HL-60/S4 (cell line): ENCODE measurements around the gene WFDC1.

Experiments used
- in situ Hi-C: fragments of 300-500 bp; cut with MboI; formaldehyde crosslinking; loops from 2 replicates; pipeline ENCODE4 v1.14.3; 2022; ENCODE audit warnings: low sequenced_read_pairs

The WFDC1 gene

DNA sequence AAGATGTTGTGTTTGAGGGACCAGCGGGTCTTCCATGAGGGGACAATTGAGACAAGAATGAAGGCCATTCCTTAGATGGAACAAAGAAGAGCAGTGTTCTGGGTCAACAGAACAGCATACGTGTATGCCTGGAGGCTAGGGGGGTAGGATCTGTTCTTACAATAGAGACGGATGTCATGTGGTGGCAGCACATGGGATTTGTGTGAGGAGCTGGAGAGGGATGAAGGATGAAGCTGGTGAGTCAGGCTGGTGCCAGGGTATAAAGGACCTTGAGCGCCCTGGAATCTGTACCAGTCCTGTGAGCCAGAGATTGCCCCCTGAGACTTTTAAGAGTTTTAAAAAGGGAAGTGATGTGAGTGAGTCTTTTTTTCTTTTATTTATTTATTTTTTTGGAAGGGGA, 22.8 kb upstream of the WFDC1 start:
- in situ Hi-C loops, result no loop called here

DNA sequence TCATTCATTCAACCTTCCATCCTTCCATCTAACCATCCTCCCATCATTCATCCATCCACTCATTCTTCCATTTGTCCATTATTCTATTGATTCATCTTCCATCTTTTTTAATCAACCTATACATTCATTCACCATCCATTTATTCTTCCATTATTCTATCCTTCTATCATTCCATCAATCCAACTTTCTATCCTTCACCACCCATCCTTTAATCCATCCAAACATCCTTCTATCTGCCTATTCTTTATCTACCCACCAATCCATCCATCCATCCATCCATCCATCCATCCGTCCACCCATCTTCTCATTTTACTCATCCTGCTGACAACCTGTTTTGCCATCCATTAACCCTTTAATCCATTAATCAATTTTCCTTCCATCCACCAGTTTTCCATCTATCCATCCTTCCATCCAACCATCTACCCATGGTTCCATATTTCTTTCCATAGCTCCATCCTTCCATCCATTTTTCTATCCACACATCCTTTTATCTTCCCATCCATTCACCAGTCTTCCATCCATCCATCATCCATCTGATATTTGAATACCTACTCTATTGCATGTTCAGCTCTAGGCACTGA, 21.8 kb upstream of the WFDC1 start:
- in situ Hi-C loops, result no loop called here

DNA sequence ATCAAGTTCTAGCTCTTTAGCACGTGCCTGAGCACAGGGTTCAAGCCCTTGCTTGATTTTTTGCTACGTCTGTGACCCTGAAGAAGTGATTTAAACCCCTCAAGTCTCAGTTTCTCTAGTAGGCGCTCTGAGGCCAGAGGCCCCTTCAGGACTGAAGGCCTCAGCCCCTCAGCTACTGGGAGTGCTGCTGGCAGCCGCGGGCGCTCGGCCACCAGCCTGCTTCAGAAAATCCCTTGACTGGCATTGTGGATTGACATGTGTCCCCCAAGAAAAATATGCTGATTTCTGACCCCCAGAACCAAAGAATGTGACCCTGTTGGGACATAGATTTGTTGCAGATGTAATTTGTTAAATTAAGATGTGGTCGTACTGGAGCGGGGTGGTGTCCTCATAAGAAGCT, 20.2 kb upstream of the WFDC1 start:
- in situ Hi-C loops, result no loop called here

DNA sequence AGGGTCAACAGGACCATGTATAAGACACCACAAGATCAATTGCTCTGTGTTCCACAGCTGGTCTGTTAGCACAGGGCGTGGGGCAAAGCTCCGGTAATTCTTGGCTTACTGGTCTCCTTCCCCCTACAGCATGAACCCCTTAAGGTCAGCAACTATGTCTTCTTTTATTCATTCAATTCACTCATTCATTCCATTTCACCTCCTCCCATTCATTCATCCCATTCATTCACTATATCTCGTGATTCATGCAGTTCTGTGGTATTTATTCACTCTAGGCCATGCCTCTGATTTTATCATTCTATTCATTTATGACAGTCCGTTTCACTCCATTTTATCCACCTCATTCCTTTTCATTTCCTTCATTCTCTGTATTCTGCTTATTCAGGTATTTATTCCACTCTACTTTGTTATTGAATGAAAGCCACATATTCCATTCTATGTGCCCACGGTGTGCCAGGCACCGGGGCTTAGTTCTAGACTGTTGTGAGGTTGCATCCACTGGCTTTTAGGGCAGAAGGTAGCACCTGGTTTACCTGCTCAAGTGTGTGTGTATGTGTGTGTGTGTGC, 19.0 kb upstream of the WFDC1 start:
- in situ Hi-C loops, result loop anchor here (25.0 kb wide), 1 partner anchor 212 kb away; no protein-coding TSS in a partner anchor

DNA sequence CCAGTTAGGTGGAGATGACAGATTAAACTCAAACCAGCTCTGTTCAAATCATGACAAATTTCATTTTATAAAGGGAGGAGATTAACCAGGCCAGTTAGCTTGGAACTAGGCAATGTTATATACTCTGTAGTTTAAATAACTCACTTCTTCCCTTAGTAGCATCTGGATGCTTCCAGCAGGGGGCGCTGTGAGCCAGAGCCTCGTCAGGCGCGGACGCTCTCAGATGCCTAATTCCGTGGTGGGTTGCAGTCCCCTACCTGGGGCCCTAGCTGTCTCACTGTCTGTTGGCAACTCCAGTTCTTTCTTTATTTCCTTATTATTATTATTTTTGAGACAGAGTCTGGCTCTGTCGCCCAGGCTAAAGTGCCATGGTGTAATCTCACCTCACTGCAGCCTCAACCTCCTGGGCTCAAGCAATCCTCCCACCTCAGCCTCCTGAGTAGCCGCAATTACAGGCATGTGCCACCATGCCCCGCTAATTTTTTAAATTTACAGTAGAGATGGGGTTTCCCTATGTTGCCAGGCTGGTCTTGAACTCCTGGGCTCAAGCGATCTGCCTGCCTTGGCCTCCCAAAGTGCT, 17.3 kb upstream of the WFDC1 start:
- in situ Hi-C loops, result loop anchor here (25.0 kb wide), 1 partner anchor 210 kb away; no protein-coding TSS in a partner anchor

DNA sequence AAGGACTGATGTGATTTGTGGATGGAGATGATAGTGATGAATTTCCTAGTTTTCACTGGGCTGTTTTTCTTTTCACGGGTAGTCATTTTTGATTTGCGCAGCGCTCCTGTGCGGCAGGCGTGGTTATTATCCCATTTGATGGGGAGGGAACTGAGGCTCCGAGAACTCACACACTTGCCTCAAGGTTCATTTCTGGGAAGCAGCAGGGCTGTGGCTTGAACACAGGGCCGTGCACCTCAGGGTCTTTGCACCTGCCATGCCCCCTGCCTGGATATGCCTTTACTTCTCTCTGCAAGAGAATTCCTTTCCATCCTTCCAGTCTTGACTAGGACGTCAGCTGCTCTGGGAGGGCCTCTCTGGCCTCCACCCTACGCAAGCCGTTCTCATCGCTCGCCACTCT, 16.3 kb upstream of the WFDC1 start:
- in situ Hi-C loops, result loop anchor here (25.0 kb wide), 1 partner anchor 209 kb away; no protein-coding TSS in a partner anchor

DNA sequence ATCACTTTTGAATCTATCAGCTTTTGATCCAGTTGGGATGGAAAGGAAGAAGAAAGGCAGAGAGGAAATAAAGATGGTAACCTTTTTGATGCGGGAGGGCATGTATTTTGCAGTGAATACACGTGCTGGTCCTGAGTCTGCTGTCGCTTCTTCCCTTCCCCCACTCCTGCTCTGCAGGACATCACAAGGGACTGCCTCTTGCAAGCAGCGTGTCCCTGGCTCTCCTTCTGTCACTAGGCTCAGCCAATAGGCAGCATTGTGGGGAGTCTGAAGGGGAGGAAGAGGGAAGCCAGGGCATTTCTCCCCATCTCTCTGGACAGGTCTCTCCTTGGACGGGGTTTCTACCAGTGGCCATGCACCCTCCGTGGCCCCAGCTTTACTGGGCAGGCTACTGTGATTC, 15.7 kb upstream of the WFDC1 start:
- in situ Hi-C loops, result loop anchor here (25.0 kb wide), 1 partner anchor 208 kb away; no protein-coding TSS in a partner anchor

DNA sequence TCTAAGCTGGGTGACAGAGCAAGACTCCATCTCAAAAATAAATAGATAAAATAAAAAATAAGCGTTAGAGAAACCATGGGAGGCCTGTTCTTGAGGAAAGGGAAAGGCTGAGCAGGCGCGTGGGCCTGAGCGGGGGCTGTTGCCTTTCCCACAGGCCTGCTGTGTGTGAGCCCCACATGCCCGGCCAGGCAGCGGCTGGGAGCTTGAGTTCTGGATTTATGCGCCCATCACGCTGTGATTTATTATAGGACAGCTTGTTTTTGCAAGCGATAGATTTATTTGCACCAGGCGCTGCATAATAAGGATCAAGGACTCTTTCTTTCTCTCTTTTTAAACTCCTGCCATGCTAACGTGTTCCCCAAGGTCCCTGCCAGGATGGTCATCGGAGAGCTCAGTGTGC, 14.8 kb upstream of the WFDC1 start:
- in situ Hi-C loops, result loop anchor here (25.0 kb wide), 1 partner anchor 207 kb away; no protein-coding TSS in a partner anchor

DNA sequence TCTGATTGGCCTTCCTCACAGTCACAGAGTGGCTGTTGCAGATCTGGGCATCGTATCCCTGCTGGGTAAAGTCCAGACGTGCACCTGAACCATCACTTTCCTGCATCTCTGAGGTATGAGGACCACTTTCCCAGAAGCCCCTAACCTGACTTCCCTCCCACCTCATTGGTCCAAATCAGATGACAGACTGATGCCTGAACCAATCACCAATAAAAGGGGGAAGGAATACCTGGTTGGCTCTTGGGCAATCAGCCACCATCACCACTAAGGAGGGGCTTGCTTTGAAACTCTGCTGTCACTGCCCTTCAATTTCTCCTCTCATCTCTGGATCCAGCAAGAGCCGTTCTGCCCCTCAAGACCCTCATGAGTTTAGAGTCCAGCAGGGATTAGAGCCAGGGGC, 13.6 kb upstream of the WFDC1 start:
- in situ Hi-C loops, result loop anchor here (25.0 kb wide), 1 partner anchor 206 kb away; no protein-coding TSS in a partner anchor

DNA sequence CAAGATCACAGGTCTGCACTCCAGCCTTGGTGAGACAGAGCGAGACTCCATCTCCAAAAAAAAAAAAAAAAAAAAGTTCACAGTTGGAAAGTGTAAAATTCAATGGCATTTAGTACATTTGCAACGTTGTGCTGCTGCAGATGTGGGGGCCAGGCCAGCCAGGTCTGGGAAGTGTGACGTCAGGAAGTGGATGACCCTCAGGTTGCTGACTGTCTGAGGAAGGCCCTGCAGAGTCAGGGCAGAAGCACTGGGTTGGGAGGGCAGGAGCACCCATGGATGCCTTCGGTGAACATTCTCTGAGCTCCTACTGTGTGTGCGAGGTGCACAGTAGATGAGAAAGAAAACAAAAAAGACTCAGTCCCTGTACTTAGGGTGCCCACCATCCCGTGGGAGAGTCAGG, 12.1 kb upstream of the WFDC1 start:
- in situ Hi-C loops, result loop anchor here (25.0 kb wide), 1 partner anchor 205 kb away; no protein-coding TSS in a partner anchor

DNA sequence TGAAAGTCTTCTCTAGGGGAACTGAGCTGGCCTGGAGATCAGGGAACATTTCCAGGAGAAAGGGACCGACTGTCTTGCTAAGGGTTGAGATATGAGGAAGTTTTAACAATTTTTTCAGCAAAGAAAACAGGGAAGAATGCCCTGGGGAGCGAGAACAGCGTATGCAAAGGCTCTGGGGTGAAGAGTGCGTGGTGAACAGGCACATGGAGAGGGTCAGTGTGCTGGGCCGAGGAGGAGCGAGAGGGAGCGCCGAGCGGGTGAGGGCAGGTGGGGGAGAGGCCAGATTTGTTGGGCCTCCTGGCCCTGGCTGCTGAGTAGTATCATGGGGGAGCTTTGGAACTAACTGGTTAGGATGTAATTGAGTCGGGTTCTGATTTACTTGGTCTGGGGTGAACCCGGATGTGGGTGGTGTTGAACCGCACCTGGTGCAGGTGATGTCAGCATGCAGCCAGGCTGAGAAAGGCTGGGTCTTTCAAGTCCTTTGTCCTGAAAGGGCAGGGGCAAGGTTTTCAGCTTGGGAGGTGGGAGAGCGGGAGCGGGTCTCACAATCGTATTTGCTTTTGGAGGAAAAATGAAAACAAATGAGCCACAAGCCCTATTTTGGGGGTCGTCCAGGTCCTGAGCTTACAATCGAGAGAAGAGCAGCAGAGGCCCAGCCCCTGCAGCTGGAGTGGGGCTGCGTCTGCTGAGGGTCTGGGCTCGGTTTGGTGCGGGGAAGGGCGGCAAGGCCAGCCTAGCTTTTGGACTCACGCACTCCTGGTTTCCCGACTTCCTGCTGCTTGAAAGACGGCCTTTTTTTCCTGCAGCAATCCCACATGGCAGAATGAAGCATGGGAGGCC, 11.1 kb upstream of the WFDC1 start:
- in situ Hi-C loops, result loop anchor here (25.0 kb wide), 1 partner anchor 204 kb away; no protein-coding TSS in a partner anchor

DNA sequence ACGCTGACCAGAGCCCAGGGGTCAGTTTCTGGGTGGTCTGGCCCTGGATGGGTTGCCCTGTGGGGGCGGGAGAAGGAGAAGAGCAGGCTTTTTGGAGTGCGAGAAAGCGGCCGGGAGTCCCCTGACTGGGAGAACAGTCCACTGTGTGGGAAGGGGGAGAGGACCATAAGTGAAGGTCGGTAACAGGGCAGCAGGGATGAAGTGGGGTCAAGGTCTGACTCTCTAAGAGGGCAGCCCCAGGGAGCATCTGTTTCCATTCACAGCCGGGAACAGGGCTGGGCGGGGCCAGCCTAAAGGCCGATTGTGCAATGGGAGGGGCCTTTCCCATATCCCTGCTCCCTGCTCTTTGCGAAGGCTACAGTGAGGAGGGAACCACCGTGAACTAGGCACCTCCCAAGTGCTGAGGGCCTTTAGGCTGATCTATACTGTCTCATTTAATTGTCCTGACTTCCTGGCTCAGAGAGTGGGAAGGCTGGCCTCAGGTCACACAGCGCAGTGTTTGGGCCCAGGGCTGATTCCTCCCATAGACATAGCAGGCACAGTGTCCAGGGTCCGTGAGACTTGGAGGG, 10.4 kb upstream of the WFDC1 start:
- in situ Hi-C loops, result loop anchor here (25.0 kb wide), 1 partner anchor 203 kb away; no protein-coding TSS in a partner anchor

DNA sequence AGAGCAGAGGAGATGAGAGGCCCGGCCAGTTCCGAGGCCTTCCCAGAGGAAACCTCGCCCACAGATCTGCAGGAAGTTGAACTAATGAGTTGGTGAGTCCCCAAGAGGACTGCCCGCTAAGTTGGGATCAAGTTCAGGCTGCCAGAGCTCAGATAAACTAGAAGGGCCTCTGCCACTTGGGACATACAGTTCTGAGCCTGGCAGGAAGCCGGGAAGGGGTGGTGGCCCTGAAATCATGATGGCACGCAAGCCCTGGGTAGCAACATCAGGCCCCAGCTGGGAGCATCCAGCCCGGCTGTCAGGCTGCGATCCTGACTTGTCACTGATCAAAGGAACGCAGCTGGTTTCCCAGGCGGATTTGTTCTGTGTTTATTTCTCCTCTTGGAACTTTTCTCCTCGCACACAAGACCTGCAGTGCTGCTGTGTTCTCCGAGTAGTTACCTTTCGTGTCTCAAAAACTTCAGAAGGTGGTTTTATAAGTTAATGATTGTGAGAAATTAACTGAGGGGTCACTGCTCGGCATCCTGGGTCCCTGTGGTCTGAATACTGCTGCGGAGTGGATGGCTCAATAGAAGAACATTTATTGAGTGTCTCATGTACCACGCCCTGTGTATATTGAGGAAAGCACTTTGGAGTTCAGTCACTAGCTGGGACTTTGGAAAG, 8.0 kb upstream of the WFDC1 start:
- in situ Hi-C loops, result loop anchor here (25.0 kb wide), 1 partner anchor 201 kb away; no protein-coding TSS in a partner anchor

DNA sequence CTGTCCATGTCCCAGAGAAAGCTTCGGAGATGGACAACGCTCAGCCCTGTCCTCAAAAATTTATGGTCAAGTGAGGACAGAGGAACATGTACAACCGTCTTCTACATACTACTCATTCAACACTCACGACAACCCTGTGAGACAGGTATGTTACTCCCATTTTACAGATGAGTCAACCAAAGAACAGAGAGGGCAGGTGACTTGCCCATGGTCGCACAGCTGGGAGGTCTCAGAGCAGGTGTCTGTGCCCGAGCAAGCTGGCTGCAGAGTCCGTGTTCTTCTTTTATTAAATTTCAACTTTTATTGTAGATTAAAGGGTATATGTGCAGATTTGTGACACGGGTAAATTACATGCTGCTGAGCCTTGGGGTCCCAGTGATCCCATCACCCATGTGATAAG, 5.8 kb upstream of the WFDC1 start:
- in situ Hi-C loops, result loop anchor here (25.0 kb wide), 1 partner anchor 198 kb away; no protein-coding TSS in a partner anchor

DNA sequence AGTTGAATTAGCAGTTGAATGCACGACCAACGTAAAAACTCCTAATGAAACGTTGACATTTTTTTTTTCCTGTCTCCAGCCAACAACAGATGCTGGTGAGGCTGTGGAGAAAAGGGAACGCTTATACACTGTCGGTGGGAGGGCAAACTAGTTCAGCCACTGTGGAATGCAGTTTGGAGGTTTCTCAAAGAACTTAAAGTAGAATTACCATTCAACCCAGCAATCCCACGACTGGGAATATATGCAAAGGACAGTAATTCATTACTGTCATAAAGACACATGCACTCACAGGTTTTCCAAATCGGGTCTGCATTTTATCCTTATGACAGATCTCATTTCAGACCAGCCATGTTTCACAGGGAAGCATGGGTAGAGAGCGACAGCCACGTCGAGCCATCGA, 3.5 kb upstream of the WFDC1 start:
- in situ Hi-C loops, result loop anchor here (25.0 kb wide), 1 partner anchor 196 kb away; no protein-coding TSS in a partner anchor

DNA sequence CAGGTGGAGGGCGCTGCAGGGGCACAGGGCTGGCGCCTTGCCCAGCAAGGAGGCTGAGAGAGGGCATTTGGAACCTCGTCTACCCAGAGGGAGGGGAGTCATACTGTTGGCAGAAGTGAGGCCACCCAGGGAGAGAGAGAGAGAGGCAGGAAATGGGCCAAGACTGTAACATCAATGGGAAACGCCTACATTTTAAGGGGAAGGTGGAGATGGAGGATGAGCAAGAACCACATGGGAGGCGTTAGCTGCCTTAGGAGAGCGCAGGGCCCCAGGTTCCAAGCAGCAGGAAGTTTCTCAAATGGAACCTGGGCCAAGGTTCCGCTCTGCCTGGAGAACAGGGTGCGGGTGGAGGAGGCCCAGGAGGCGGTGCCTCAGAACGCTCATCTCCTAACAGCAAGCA, 2.7 kb upstream of the WFDC1 start:
- in situ Hi-C loops, result loop anchor here (25.0 kb wide), 1 partner anchor 195 kb away; no protein-coding TSS in a partner anchor

DNA sequence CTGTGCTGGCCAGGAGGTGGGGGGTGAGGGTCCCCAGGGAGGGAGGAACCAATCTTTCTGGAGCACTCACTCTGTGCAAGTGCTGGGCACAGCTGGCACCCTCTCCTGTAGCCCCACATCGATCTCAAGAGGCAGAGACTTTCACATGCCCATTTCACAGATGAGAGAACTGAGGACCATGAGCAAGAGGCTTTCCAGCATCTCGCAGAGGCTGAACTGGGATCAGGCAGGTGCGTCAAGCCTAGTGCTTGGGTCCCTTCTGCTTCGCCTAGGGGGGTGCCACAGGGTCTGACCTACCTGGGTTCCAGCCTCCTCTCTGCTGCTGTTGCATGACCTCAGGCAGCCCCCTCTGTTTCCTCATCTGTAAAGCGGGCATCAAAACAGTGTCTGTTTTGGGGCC, 1.3 kb upstream of the WFDC1 start:
- in situ Hi-C loops, result loop anchor here (25.0 kb wide), 1 partner anchor 194 kb away; no protein-coding TSS in a partner anchor

DNA sequence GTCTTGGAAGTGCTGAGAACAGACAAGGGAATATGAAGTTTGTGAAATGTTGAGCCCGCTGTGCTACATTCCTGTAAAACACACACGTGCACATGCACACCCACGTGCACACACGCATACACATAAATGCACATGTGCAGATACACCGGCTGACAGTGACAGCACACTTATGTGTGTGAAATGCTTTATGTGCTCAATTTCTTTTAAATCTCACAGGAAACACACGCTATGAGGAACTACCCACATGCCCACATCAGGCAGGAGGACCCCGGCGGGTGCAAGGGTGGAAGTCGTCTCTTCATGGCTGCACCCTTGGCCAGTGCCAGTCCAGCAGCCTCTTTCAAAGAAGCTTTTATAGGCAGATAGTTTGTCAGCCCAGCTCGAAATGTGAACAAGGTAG, 561 bp upstream of the WFDC1 start:
- in situ Hi-C loops, result loop anchor here (25.0 kb wide), 1 partner anchor 193 kb away; no protein-coding TSS in a partner anchor

DNA sequence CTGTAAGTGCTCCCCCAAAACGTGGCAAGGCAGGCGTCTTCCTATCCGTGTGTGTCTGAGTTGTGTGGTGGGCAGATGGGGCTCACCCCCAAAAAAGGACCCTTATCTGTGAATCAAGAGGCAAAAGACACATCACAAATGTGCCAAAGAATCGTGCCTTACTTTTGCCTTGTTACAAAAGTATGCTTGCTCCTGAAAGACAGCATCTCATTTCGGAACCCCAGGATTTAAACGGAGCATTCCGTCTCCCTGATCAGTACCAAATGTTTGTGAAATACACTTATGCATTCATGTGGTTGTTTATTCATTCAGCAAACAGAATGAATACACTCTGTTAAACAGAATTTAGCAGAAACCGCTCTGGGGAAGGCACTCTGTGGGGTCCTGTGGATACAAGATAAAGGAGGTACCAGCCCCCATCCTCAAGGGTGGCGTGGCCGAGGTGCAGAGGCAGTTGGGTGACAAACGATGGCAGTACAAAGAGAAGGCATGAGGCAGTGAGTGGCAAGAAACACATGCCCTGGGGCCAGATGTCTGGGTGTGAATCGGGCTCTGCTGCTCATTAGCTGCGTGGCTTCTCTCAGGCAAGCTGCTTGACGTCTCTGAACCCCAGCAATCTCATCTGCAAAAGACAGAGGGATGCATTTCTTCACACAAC, 654 bp downstream of the WFDC1 start:
- in situ Hi-C loops, result loop anchor here (25.0 kb wide), 1 partner anchor 192 kb away; no protein-coding TSS in a partner anchor
